H1 (cell line): ENCODE measurements around the gene VPS72. TPM values are rescaled to one million over a fixed set of nuclear protein-coding genes. Genes with fewer than 3 reads are reported as not detected.

ENCODE experiments used
- CREB1 ChIP-seq: IDR thresholded peaks from 2 replicates; pipeline ENCODE4 v1.6.1; 2012; ENCODE audit warnings: inconsistent platforms
- EZH2 ChIP-seq: fragments of 200-600 bp; sonication (generic); IDR thresholded peaks from 2 replicates; pipeline ENCODE4 v1.7.1; 2012; ENCODE audit warnings: low read depth, mild to moderate bottlenecking, moderate library complexity, low read length, inconsistent platforms; ENCODE audit not compliant: severe bottlenecking
- JUN ChIP-seq: IDR thresholded peaks from 2 replicates; pipeline ENCODE4 v1.6.1; 2011; ENCODE audit warnings: low read depth, mild to moderate bottlenecking, improper control_type of control experiment, low read length
- KDM5A ChIP-seq: fragments of 200-600 bp; IDR thresholded peaks from 2 replicates; pipeline ENCODE4 v1.7.1; 2012; ENCODE audit warnings: mild to moderate bottlenecking, low read length, inconsistent platforms, mixed read lengths
- polyA plus RNA-seq, 7 experiments: library from polyadenylated mRNA; depleted of rRNA in 3 of 7; stranded (reverse) in 5 of 7; unstranded in 2 of 7; fragments of >200 nt in 5 of 7; fragments of 200-250 nt in 2 of 7; gene quantifications; 1 replicate in 5 of 7; 2 replicates in 1 of 7; 4 replicates in 1 of 7; pipeline versions ENCODE4 v1.2.1 to v1.2.3, GENCODE V29; 2011 to 2013; ENCODE audit warnings: missing spikeins in 2 of 7, mixed read lengths in 2 of 7
- total RNA-seq: library from RNA; stranded (reverse); fragmentation: NEBNext Ultra II Directional; extraction: Animal tissue kit (Norgen Biotek cat#: 25700); gene quantifications from 2 replicates; pipeline ENCODE4 v1.2.1, GENCODE V29; 2021
- TF ChIP-seq, protein P1 (sequence below): fragments of 300-600 bp; sonication (generic); IDR thresholded peaks from 2 replicates; pipeline ENCODE4 v1.7.1; 2012; ENCODE audit warnings: low read length, moderate library complexity, mild to moderate bottlenecking, inconsistent platforms; ENCODE audit not compliant: insufficient replicate concordance

VPS72 gene
- total and polyA plus RNA-seq, 2 of the 8 experiments (the other 6 are each of a cell fraction or from before 2014, with no cell fraction given), result 86.6 to 121 TPM

DNA sequence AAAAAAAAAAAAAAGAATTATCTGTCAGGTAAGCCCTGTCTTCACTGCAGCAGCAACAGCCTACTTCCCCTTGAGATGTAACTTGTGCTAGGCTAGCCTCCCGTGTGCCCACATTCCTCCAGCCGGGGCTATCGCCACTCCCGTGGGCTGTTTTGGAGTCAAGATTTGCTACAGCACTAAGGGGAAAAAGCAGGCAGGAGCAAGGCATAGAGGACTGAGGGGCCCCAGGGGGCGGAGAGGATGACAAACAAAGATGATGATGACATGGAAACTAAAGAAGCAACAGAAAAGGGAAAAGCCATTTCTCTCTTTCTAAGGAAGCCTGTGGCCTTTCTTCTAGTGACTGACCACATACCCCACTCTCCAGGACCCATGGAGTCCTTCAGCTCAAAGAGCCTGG lies 31.7 kb downstream of the VPS72 start (continued):
- TF ChIP-seq, protein P1, sequence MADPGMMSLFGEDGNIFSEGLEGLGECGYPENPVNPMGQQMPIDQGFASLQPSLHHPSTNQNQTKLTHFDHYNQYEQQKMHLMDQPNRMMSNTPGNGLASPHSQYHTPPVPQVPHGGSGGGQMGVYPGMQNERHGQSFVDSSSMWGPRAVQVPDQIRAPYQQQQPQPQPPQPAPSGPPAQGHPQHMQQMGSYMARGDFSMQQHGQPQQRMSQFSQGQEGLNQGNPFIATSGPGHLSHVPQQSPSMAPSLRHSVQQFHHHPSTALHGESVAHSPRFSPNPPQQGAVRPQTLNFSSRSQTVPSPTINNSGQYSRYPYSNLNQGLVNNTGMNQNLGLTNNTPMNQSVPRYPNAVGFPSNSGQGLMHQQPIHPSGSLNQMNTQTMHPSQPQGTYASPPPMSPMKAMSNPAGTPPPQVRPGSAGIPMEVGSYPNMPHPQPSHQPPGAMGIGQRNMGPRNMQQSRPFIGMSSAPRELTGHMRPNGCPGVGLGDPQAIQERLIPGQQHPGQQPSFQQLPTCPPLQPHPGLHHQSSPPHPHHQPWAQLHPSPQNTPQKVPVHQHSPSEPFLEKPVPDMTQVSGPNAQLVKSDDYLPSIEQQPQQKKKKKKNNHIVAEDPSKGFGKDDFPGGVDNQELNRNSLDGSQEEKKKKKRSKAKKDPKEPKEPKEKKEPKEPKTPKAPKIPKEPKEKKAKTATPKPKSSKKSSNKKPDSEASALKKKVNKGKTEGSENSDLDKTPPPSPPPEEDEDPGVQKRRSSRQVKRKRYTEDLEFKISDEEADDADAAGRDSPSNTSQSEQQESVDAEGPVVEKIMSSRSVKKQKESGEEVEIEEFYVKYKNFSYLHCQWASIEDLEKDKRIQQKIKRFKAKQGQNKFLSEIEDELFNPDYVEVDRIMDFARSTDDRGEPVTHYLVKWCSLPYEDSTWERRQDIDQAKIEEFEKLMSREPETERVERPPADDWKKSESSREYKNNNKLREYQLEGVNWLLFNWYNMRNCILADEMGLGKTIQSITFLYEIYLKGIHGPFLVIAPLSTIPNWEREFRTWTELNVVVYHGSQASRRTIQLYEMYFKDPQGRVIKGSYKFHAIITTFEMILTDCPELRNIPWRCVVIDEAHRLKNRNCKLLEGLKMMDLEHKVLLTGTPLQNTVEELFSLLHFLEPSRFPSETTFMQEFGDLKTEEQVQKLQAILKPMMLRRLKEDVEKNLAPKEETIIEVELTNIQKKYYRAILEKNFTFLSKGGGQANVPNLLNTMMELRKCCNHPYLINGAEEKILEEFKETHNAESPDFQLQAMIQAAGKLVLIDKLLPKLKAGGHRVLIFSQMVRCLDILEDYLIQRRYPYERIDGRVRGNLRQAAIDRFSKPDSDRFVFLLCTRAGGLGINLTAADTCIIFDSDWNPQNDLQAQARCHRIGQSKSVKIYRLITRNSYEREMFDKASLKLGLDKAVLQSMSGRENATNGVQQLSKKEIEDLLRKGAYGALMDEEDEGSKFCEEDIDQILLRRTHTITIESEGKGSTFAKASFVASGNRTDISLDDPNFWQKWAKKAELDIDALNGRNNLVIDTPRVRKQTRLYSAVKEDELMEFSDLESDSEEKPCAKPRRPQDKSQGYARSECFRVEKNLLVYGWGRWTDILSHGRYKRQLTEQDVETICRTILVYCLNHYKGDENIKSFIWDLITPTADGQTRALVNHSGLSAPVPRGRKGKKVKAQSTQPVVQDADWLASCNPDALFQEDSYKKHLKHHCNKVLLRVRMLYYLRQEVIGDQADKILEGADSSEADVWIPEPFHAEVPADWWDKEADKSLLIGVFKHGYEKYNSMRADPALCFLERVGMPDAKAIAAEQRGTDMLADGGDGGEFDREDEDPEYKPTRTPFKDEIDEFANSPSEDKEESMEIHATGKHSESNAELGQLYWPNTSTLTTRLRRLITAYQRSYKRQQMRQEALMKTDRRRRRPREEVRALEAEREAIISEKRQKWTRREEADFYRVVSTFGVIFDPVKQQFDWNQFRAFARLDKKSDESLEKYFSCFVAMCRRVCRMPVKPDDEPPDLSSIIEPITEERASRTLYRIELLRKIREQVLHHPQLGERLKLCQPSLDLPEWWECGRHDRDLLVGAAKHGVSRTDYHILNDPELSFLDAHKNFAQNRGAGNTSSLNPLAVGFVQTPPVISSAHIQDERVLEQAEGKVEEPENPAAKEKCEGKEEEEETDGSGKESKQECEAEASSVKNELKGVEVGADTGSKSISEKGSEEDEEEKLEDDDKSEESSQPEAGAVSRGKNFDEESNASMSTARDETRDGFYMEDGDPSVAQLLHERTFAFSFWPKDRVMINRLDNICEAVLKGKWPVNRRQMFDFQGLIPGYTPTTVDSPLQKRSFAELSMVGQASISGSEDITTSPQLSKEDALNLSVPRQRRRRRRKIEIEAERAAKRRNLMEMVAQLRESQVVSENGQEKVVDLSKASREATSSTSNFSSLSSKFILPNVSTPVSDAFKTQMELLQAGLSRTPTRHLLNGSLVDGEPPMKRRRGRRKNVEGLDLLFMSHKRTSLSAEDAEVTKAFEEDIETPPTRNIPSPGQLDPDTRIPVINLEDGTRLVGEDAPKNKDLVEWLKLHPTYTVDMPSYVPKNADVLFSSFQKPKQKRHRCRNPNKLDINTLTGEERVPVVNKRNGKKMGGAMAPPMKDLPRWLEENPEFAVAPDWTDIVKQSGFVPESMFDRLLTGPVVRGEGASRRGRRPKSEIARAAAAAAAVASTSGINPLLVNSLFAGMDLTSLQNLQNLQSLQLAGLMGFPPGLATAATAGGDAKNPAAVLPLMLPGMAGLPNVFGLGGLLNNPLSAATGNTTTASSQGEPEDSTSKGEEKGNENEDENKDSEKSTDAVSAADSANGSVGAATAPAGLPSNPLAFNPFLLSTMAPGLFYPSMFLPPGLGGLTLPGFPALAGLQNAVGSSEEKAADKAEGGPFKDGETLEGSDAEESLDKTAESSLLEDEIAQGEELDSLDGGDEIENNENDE, result no peak
- TF ChIP-seq EZH2, result no peak
- TF ChIP-seq JUN, result no peak
- TF ChIP-seq KDM5A, result no peak
- TF ChIP-seq CREB1, result no peak
- TF ChIP-seq, all 59 proteins: peak for 0
